Testis (tissue), 3 donors: ENCODE measurements around the gene EFNA3. TPM values are rescaled to one million over a fixed set of nuclear protein-coding genes. Genes with fewer than 3 reads are reported as not detected.

Source experiments
- DNase-seq: peaks from one replicate; pipeline ENCODE4 v3.0.0-alpha.2; 2019
- H3K27ac ChIP-seq, 2 donors: fragments of 200-600 bp; sonication (generic); one replicate each; pipeline ENCODE4 v1.5.1; 2019
- H3K27me3 ChIP-seq: fragments of 200-600 bp; sonication (generic); one replicate; pipeline ENCODE4 v1.5.1; 2019
- H3K36me3 ChIP-seq: fragments of 200-600 bp; sonication (generic); one replicate; pipeline ENCODE4 v1.5.1; 2017; ENCODE audit warnings: low read depth; ENCODE audit errors: missing control alignments
- H3K4me1 ChIP-seq: fragments of 200-600 bp; sonication (generic); one replicate; pipeline ENCODE4 v1.5.1; 2019
- H3K4me3 ChIP-seq, 2 donors: fragments of 200-600 bp; sonication (generic); one replicate each; pipeline ENCODE4 v1.5.1; 2017 to 2019
- H3K9me3 ChIP-seq: fragments of 200-600 bp; sonication (generic); one replicate; pipeline ENCODE4 v1.5.1; 2017
- POLR2A ChIP-seq: fragments of 450-650 bp; IDR thresholded peaks from one replicate; pipeline ENCODE4 v1.6.1; 2017; ENCODE audit warnings: antibody characterized with exemption, mild to moderate bottlenecking, moderate library complexity
- WGBS, 2 donors: methylation state at CpG; one replicate each; pipeline ENCODE4 v1.1.5; 2018; 5-methylcytosine and 5-hydroxymethylcytosine counted together
- intact Hi-C: fragments of 100-400 bp; cut with DNase I; formaldehyde crosslinking; loops from one replicate; pipeline ENCODE4 v1.15.1; 2023; ENCODE audit warnings: low total_unique reads
- polyA plus RNA-seq: library from polyadenylated mRNA; stranded (reverse); fragments of 350-450 nt; fragmentation: Illumina TruSeq; extraction: RNeasy Lipid Tissue Mini Kit (QIAGEN cat#74804); gene quantifications from one replicate; pipeline ENCODE4 v1.2.3, GENCODE V29; 2014; ENCODE audit warnings: low read depth, low replicate concordance; ENCODE audit not compliant: insufficient read depth
- total RNA-seq, 2 donors: library from RNA; depleted of rRNA; stranded (reverse); fragments of >200 nt; gene quantifications; one replicate each; pipeline ENCODE4 v1.2.3, GENCODE V29; 2016
- TF ChIP-seq, protein P1 (sequence below), 3 experiments: fragments of 450-650 bp in 2 of 3; fragments of 200-600 bp in 1 of 3; sonication (generic) in 1 of 3; IDR thresholded peaks; one replicate each; pipeline ENCODE4 v1.5.1; 2016 to 2019; ENCODE audit warnings: antibody characterized with exemption in 3 of 3, mild to moderate bottlenecking in 2 of 3, moderate library complexity in 1 of 3

EFNA3 gene
- total and polyA plus RNA-seq, 3 donors from 2014 or later: 7.5 to 9.9 (median 7.7) TPM

GRCh38 chr1:155051342-155051776 lies 27.3 kb upstream of the EFNA3 start:
- Histone ChIP-seq H3K27me3 (no peaks in the 10 kb centered on the region), H3K36me3 (no peaks in the 10 kb centered on the region), H3K4me1 (peaks cover 21% of the 10 kb centered on the region), H3K27ac (peak overlapping the region; percentile 67 to 88), H3K9me3 (no peaks in the 10 kb centered on the region), H3K4me3 (peak overlapping the region; percentile 67 to 82)
- intact Hi-C loops: no loop called here
- no peak for DNase-seq
- no peak for TF ChIP-seq POLR2A
- TF ChIP-seq, protein P1, sequence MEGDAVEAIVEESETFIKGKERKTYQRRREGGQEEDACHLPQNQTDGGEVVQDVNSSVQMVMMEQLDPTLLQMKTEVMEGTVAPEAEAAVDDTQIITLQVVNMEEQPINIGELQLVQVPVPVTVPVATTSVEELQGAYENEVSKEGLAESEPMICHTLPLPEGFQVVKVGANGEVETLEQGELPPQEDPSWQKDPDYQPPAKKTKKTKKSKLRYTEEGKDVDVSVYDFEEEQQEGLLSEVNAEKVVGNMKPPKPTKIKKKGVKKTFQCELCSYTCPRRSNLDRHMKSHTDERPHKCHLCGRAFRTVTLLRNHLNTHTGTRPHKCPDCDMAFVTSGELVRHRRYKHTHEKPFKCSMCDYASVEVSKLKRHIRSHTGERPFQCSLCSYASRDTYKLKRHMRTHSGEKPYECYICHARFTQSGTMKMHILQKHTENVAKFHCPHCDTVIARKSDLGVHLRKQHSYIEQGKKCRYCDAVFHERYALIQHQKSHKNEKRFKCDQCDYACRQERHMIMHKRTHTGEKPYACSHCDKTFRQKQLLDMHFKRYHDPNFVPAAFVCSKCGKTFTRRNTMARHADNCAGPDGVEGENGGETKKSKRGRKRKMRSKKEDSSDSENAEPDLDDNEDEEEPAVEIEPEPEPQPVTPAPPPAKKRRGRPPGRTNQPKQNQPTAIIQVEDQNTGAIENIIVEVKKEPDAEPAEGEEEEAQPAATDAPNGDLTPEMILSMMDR (IDR thresholded peaks at IDR 0.05): no peak
- 0 to 1% methylated on average over 15 to 31 of the region's 31 CpGs for WGBS, 2 donors

- Histone ChIP-seq H3K4me1 (peaks cover 21% of the 10 kb centered on the region), H3K4me3 (peak overlapping the region; percentile 67 to 82), H3K9me3 (no peaks in the 10 kb centered on the region), H3K36me3 (no peaks in the 10 kb centered on the region), H3K27ac (peak overlapping the region; percentile 67 to 88), H3K27me3 (no peaks in the 10 kb centered on the region)
- TF ChIP-seq POLR2A: no peak
- TF ChIP-seq, protein P1 (IDR thresholded peaks at IDR 0.05): no peak
- WGBS, 2 donors: 0 to 2% methylated on average over 16 to 26 of the region's 27 CpGs
- no peak for DNase-seq
- intact Hi-C loops: no loop called here
Measured at GRCh38 chr1:155051777-155052398, 26.7 kb upstream of the EFNA3 start.

GRCh38 chr1:155052439-155053395 lies 25.9 kb upstream of the EFNA3 start:
- TF ChIP-seq POLR2A: no peak
- TF ChIP-seq, protein P1 (IDR thresholded peaks at IDR 0.05): no peak
- Histone ChIP-seq H3K36me3 (no peaks in the 10 kb centered on the region), H3K27me3 (no peaks in the 10 kb centered on the region), H3K4me3 (peak overlapping the region; percentile 67 to 82), H3K27ac (no peak overlapping the region), H3K4me1 (peaks cover 21% of the 10 kb centered on the region), H3K9me3 (no peaks in the 10 kb centered on the region)
- intact Hi-C loops: no loop called here
- 54 to 67% methylated on average over 11 to 12 of the region's 12 CpGs for WGBS, 2 donors
- DNase-seq: no peak

DNA sequence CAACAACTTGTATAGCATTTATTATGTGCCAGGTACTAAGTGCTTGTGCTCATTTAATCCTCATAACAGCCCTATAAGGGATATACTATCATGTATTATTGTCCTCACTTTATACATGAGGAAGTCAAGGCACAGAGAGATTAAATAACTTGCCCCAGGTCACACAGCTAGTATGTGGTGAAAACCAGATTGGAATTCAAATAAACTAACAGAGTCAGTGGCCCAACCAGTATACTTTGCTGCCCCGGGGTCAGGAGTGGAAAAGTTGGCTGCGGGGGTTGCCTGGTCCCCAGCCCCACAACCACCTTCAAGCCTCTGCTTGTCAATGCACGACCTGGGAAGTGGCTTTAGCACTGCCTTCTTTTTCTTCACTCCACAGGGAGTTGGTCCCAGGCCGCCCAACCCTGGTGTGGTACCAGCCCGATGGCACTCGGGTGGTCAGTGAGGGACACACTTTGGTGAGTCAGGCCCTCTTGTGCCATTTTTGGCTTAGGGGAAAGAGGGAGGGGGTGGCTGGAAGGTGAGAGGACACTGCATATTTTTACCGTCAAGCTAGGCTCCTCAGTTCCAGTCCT lies 25.0 kb upstream of the EFNA3 start:
- intact Hi-C loops: no loop called here
- Histone ChIP-seq H3K9me3 (no peaks in the 10 kb centered on the region), H3K4me3 (no peak overlapping the region), H3K27ac (no peak overlapping the region), H3K36me3 (no peaks in the 10 kb centered on the region), H3K4me1 (peaks cover 21% of the 10 kb centered on the region), H3K27me3 (no peaks in the 10 kb centered on the region)
- no peak for DNase-seq
- TF ChIP-seq, protein P1 (IDR thresholded peaks at IDR 0.05): no peak
- WGBS, 2 donors: 89 to 95% methylated on average over 7 of the region's 7 CpGs
